ENCODE measurements around the gene AK6.
A peak's percentile ranks its signal among the peaks of the same experiment; 100 is the strongest.
"Not testable (repeated sequence)": the region's sequence is repeated elsewhere in the genome, so short reads cannot be mapped to it uniquely, and the experiment has no call there.

The AK6 gene

DNA sequence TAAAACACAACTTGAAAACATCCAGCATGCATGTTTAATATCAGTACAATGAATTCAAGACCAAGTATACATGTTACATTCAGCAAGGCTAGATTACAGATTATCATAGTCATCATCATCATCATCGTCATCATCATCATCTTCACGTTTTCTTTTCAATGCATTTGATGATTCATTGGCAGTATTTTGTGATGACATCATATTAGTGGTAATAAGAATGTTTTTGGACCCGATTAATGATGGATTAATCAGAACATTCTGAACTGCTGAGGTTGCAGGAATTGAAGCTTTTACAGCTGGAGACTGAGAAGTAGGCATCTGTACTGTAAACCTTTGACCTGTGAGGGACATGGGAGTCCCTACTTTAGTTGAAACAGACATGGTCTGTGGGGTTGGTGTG, 4.5 kb downstream of the AK6 start:
- no peak for TF ChIP-seq ZNF274 (IDR thresholded peaks at IDR 0.05; ENCODE audit: low read depth, low read length)
- H3K4me3 ChIP-seq (ENCODE audit: low read length) = no peak overlapping the region

DNA sequence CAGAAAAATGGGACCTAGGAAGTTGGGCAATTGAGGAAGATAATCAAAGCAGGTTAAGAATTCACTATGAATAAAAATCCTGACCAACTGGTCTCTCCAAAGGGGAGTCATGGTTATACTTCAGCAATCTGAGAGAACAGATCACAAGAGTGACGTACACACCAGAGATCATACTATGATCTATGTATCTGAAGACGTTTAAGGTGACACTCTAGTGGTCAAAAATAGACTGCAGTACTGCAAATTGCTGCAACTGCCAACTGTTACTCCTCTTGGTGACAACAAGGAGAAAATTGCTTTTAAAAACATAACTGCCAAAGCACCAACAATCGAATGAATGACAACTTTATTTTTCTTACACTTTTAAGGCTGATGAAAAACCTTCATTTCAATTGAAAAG, 4.9 kb downstream of the AK6 start:
- no peak overlapping the region for H3K4me3 ChIP-seq (ENCODE audit: low read length)
- no peak for TF ChIP-seq ZNF274 (IDR thresholded peaks at IDR 0.05; ENCODE audit: low read depth, low read length)

DNA sequence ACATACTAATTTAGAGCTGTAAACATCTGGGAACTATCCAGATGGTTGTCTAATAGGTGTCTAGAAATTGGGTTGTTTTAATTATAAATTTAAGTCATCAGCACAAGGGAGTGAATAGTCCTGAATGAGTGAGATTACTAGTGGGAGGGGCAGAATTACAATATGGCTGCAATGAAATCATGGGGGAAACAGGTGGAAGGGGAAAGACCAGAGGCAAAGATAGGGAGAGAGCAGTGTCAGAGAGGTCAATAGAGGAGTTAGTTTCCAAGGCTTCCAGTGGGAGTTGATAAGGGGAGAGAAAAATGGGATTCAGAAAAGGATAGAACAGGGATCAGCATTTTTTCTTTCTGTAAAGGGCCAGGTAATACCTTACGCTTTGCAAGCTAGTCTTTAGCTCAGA, 8.9 kb downstream of the AK6 start:
- no peak for TF ChIP-seq ZNF274 (IDR thresholded peaks at IDR 0.05; ENCODE audit: low read depth, low read length)
- no peak overlapping the region for H3K4me3 ChIP-seq (ENCODE audit: low read length)

DNA sequence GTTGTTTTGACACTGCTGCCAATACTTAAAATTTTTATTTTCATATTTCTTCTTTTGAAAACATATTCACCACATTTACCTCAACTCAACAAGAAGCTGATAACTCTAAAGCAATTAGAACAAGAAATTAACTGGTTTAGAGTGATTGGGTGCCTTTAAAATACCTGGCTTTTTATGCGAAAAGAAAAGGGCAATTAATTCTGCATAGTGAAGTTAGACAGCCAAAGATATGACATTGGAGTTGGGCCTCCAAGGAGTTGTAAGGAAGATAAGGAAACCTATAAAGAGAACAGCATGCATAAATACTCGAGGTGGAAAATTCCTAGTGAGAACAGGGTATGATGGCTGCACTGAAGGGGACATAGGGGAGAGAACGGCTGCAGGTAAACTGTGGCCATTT, 9.6 kb downstream of the AK6 start:
- no peak overlapping the region for H3K4me3 ChIP-seq (ENCODE audit: low read length)
- TF ChIP-seq ZNF274 (IDR thresholded peaks at IDR 0.05; ENCODE audit: low read depth, low read length) = no peak

DNA sequence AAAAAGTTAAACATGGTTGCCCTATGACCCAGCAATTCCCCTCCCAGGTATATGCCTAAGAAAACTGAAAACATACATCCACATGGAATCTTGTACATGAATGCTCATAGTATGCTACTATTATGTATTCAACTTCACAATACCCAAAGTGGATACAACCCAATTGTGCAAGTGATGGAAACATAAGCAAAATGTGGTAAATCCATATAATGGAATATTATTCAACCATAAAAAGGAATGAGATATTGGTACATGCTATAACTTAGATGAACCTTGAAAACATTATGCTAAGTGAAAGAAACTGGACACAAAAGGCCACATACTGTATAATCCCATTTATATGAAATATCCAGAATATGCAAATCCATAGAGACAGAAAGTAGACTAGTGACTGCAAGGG, 18.7 kb downstream of the AK6 start:
- TF ChIP-seq ZNF274 (IDR thresholded peaks at IDR 0.05; ENCODE audit: low read depth, low read length) = no peak
- H3K4me3 ChIP-seq (ENCODE audit: low read length) = no peak overlapping the region

DNA sequence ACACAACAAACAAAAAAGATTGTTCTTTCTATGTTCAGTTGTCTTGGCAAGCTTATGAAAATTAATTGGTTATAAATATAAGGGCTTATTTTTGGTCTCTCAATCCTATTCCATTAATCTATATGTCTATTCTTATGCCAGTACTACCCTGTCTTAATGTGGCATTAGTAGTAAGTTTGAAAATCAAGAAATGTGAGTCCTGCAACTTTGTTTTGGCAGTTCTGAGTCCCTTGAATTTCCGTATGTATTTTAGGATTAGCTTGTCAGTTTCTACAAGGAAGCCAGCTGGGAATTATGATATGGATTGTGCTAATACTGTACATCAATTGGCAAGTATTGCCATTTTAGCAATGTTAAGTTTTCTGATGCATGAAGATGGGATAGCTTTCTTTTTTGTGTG, 26.2 kb downstream of the AK6 start:
- TF ChIP-seq ZNF274 (IDR thresholded peaks at IDR 0.05; ENCODE audit: low read depth, low read length) = no peak

DNA sequence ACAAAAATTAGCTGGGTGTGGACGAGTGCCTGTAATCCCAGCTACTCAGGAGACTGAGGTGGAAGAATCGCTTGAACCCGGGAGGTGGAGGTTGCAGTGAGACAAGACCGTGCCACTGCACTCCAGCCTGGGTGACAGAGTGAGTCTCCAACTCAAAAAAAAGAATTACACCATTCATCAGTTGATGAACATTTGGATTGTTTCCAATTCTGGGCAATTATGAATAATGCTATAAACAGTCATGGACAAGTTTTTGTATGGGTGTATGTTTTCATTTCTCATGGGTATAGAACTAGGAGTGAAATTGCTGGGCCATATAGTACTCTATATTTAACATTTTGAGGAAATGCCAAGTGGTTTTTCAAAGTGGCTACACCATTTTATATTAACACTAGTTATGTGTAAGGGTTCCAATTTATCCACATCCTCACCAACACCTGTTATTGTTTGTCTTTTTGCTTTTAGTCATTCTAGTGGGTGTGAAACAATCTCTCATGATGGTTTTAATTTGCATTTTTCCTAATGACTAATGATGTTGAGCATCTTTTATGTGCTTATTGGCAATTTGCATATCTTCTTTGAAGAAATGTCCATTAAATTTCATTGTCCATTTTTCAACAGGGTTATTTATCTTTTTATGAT, 27.7 kb downstream of the AK6 start:
- TF ChIP-seq ZNF274 (IDR thresholded peaks at IDR 0.05; ENCODE audit: low read depth, low read length) = no peak
- no peak overlapping the region for H3K4me3 ChIP-seq (ENCODE audit: low read length)

More for the DNA sequence above, 26.2 kb downstream of the AK6 start:
- H3K4me3 ChIP-seq (ENCODE audit: low read length) = no peak overlapping the region

DNA sequence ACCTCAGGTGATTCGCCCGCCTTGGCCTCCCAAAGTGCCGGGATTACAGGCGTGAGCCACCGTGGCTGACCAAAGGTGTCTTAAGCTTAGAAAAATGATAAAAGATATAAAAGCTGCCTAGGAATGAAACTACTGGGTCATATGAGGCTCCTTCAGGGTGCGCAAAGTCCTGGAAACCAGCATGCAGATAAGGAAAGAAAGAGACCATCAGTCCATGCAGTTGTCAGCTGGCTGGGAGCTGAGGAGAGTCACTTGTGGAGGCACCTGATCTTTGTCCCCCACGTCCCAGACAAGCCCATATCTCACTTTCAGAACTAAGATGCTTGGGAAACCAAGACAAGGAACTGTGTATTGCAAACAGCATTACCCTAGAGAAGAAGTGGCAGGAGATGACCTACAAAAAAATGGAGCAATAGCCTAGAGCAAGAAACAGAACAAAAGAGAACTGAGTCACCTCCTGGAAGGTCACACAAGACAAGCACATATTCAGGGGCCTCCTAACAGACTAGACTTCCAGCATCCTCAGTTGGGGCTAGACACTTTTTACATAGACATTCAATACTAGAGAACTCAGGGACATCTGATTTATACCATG, 33.9 kb downstream of the AK6 start:
- TF ChIP-seq ZNF274 (IDR thresholded peaks at IDR 0.05; ENCODE audit: low read depth, low read length) = no peak
- no peak overlapping the region for H3K4me3 ChIP-seq (ENCODE audit: low read length)

DNA sequence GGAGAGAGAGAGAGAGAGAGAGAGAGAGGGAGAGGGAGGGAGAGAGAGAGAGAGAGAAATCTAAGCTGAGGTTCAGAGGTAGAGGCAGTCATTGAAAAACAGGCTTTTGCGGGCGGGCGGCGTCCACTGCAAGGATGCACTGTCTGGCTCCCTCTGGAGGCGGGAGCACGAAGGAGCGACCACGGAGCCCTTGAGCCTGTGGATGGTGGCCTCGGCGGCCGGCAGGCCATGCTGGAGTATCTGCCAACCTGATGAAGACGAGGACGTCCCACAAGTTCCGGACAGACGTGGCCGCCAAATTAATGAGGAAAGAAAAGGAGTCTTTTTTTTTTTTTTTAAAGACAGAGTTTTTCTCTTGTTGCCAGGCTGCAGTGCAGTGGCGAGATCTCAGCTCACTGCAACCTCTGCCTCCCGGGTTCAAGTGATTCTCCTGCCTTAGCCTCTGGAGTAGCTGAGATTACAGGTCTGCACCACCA, 34.5 kb downstream of the AK6 start:
- no peak overlapping the region for H3K4me3 ChIP-seq (ENCODE audit: low read length)

DNA sequence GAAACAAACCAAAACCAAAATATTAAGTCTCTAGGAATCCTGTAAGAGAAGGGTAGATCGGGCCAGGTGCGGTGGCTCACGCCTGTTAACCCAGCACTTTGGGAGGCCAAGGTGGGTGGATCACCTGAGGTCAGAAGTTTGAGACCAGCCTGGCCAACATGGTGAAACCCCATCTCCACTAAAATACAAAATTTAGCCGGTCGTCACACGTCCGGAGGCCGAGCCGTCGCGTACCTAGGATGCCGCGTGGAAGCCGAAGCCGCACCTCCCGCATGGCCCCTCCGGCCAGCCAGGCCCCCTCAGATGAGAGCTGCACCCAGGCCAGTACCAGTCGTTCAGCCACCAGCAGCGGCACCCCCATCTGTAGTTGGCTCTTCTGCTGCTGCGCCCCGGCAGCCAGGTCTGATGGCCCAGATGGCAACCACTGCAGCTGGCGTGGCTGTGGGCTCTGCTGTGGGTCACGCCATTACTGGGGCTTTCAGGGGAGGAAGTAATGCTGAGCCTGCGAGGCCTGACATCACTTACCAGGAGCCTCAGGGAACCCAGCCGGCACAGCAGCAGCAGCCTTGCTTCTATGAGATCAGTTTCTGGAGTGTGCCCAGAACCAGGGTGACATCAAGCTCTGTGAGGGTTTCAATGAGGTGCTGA, 35.5 kb downstream of the AK6 start:
- not testable (repeated sequence) for H3K4me3 ChIP-seq (ENCODE audit: low read length)

More for the DNA sequence above, 34.5 kb downstream of the AK6 start:
- no peak for TF ChIP-seq ZNF274 (IDR thresholded peaks at IDR 0.05; ENCODE audit: low read depth, low read length)

DNA sequence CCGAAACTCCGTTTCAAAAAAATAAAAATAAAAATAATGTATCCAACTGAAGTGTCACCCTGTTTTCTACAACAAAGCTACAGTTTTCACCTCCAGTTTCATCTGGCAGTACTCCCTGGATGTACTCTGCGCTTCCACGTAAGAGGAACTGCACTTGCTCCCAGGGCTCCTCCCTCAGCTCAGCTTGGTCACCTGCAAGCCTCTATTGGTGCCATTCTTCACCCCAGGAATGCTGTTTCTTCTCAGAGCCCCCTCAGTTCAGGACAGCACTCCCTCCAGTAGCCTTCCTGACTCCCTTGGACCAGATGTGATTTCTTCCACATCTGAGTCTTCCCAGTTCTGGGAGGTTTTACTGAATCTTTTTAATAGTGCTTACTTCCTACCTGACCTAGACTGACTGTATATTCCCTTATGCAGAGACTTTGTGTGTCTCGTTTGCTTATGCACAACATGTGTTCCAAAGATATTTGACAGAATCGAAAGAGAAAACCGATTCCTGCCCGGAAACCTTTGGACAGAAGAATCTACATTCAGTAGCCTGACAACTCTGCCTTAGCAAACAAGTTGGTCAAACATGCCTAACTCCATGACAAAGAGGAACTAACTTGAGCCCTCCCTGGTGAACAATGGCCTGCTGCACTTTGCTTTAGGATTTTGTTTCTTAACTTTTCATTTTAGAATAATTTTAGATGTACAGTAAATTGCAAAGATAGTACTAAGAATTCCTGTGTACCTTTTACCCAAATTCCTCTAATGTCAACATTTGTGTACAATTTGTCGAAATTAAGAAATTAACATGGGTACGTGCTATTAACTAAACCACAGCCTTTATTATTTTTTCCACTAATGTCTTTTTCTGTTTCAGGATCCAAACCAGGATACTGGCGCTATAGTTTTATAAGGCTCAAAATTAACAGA, 37.5 kb downstream of the AK6 start:
- peak overlapping the region; percentile 94 for H3K4me3 ChIP-seq (ENCODE audit: low read length)
- TF ChIP-seq ZNF274 (IDR thresholded peaks at IDR 0.05; ENCODE audit: low read depth, low read length) = no peak

DNA sequence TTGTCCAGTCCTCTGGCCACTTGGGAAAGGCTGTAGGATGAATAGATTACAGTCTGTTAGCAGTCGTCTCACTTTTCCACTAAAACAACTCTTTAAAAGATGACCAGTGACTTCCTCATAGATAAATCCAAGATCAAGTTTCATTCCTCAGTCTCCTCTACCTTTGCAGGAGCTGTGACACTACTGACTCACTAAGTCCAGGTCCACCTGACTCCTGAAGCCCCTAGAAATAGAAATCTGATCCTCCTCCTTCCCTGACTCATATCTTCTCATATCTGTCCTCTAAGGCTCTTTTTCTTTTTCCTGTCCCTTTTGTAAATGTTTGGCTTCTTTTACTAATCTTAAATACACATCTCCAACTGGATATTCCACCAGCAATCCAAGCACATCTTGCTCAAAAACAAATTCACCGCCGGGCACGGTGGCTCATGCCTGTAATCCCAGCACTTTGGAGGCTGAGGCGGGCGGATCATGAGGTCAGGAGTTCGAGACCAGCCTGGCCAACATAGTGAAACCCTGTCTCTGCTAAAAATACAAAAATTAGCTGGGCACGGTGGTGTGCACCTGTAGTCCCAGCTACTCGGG, 39.3 kb downstream of the AK6 start:
- no peak overlapping the region for H3K4me3 ChIP-seq (ENCODE audit: low read length)
- no peak for TF ChIP-seq ZNF274 (IDR thresholded peaks at IDR 0.05; ENCODE audit: low read depth, low read length)

DNA sequence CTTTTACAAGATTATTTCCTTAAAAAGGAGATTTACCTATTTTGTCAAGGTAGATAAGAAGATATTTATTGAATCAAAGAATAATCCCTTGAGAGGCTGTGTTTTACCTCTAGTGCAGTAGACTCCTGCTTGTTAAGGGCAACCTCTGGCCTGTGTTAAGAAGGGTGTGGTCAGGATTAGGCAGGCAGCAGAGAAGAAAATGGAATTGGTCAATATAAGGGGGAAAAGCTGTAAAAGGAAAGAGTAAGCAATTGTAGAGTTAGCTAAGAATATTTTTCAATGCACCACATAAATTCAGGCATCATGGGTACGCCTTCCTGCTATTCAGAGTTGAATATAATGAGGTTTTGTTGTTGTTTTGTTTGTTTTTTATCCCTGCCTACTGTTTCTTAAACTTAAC, 43.0 kb downstream of the AK6 start:
- H3K4me3 ChIP-seq (ENCODE audit: low read length) = no peak overlapping the region
- TF ChIP-seq ZNF274 (IDR thresholded peaks at IDR 0.05; ENCODE audit: low read depth, low read length) = no peak

DNA sequence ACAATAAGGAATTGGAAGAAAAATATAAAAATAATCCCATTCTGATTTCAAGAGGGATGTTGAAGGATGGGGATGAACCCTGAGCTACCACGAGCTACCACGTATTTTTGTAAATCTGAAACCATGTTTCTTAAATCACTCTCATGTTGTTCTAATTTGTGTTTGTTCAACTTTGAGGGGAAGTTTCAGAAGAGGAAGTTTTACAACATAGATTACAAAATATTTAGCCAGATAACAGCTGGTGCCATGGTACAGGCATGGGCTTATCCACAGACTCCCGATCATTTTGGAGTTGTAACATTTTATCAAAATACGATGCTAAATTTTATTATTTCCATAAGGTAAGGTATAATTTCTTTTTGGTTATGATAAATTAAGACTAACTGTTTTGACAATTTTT, 51.9 kb downstream of the AK6 start:
- no peak for TF ChIP-seq ZNF274 (IDR thresholded peaks at IDR 0.05; ENCODE audit: low read depth, low read length)
- no peak overlapping the region for H3K4me3 ChIP-seq (ENCODE audit: low read length)
